A549 (cell line): Measurements from ENCODE around the gene TCP11. TPM values are rescaled to one million over a fixed set of nuclear protein-coding genes. Genes with fewer than 3 reads are reported as not detected.

ENCODE experiments used
- ATAC-seq, 2 experiments: fragments of 200-7000 bp in 1 of 2; fragments of >200 bp in 1 of 2; cut with Nextera tagmentation in 1 of 2; cut with Tn5 transposase in 1 of 2; 3 replicates each; pipeline versions ENCODE4 v1.8.0 to v1.9.1; 2018 to 2020; ENCODE audit warnings: mild to moderate bottlenecking in 1 of 2, moderate library complexity in 1 of 2
- CTCF ChIA-PET: fragments of 300-600 bp; sonication (Branson Sonifier 250); formaldehyde crosslinking; extraction: SDS; loops from one replicate; lab custom pipeline; 2021; ENCODE audit warnings: antibody characterized with exemption, inconsistent platforms; lab: Yijun Ruan, JAX
- POLR2A ChIA-PET: fragments of 350-600 bp; formaldehyde crosslinking; extraction: SDS; loops from one replicate; lab custom pipeline; 2021; ENCODE audit warnings: antibody characterized with exemption, inconsistent platforms; lab: Yijun Ruan, JAX
- DNase-seq, 2 experiments: peaks; one replicate each; pipeline versions ENCODE4 v3.0.0 to v3.0.0-alpha.2; 2011 to 2016; ENCODE audit warnings: low read depth in 1 of 2, low spot score in 1 of 2
- FAIRE-seq: peaks from 2 replicates; lab custom pipeline; 2011; peaks lifted over from hg19 to GRCh38; lab: Jason Lieb, UNC
- H3K27ac ChIP-seq, 2 experiments: fragments of >200 bp; sonication (Bioruptor Twin); formaldehyde crosslinking; 3 replicates each; pipeline ENCODE4 v1.5.1; 2016 to 2017
- H3K4me1 ChIP-seq: fragments of >200 bp; sonication (Bioruptor Twin); formaldehyde crosslinking; 3 replicates; pipeline ENCODE4 v1.6.1; 2016
- H3K4me2 ChIP-seq: fragments of >200 bp; sonication (Bioruptor Twin); formaldehyde crosslinking; 3 replicates; pipeline ENCODE4 v1.6.1; 2016
- H3K4me3 ChIP-seq: fragments of >200 bp; sonication (Bioruptor Twin); formaldehyde crosslinking; 3 replicates; pipeline ENCODE4 v1.5.1; 2016
- H3K9me3 ChIP-seq: fragments of >200 bp; sonication (Bioruptor Twin); formaldehyde crosslinking; 3 replicates; pipeline ENCODE4 v1.6.1; 2016
- CBX2 ChIP-seq: fragments of 200-600 bp; sonication (generic); IDR thresholded peaks from 2 replicates; pipeline ENCODE4 v1.6.1; 2016; ENCODE audit warnings: low read depth, mild to moderate bottlenecking, borderline replicate concordance
- CBX8 ChIP-seq: fragments of 200-600 bp; sonication (generic); IDR thresholded peaks from 2 replicates; pipeline ENCODE4 v1.6.1; 2016
- CHD2 ChIP-seq: fragments of 150-350 bp; IDR thresholded peaks from 2 replicates; pipeline ENCODE4 v1.6.1; 2014; ENCODE audit warnings: low read length; ENCODE audit not compliant: partially characterized antibody
- EHMT2 ChIP-seq: fragments of 200-600 bp; sonication (generic); IDR thresholded peaks from 2 replicates; pipeline ENCODE4 v1.6.1; 2016; ENCODE audit warnings: antibody characterized with exemption, low read depth, mild to moderate bottlenecking, moderate library complexity
- EP300 ChIP-seq, 2 experiments: fragments of >200 bp; sonication (Bioruptor Twin); formaldehyde crosslinking; IDR thresholded peaks; 2 replicates in 1 of 2; 3 replicates in 1 of 2; pipeline ENCODE4 v1.6.1; 2016 to 2017
- FOSL2 ChIP-seq, 2 experiments: fragments of 450-650 bp in 1 of 2; fragments of >200 bp in 1 of 2; sonication (Bioruptor Twin) in 1 of 2; formaldehyde crosslinking; IDR thresholded peaks; 2 replicates each; pipeline versions ENCODE4 v1.5.0 to v1.6.1; 2016 to 2020; ENCODE audit warnings: mild to moderate bottlenecking in 1 of 2, moderate library complexity in 1 of 2
- FOXS1 ChIP-seq: fragments of 250-450 bp; sonication (Bioruptor Pico); IDR thresholded peaks from 2 replicates; pipeline ENCODE4 v1.5.0; 2020; ENCODE audit warnings: mild to moderate bottlenecking, moderate library complexity
- GATA3 ChIP-seq: IDR thresholded peaks from 2 replicates; pipeline ENCODE4 v1.6.1; 2012; ENCODE audit warnings: borderline replicate concordance
- HOXA7 ChIP-seq: fragments of 250-450 bp; sonication (Bioruptor Pico); IDR thresholded peaks from 2 replicates; pipeline ENCODE4 v1.5.0; 2020; ENCODE audit warnings: mild to moderate bottlenecking, moderate library complexity
- JUN ChIP-seq, 2 experiments: fragments of >200 bp; sonication (Bioruptor Twin); formaldehyde crosslinking; IDR thresholded peaks; 2 replicates in 1 of 2; 3 replicates in 1 of 2; pipeline ENCODE4 v1.6.1; 2016 to 2017
- MYC ChIP-seq: IDR thresholded peaks from 2 replicates; pipeline ENCODE4 v1.6.1; 2012; ENCODE audit warnings: mild to moderate bottlenecking, inconsistent platforms, low read length, improper control_type of control experiment, borderline replicate concordance
- NPAS2 ChIP-seq: fragments of 250-450 bp; sonication (Bioruptor Pico); IDR thresholded peaks from 2 replicates; pipeline ENCODE4 v1.8.0; 2022; ENCODE audit warnings: mild to moderate bottlenecking, moderate library complexity, borderline replicate concordance
- RAD21 ChIP-seq, 2 experiments: fragments of >200 bp in 1 of 2; sonication (Bioruptor Twin) in 1 of 2; formaldehyde crosslinking in 1 of 2; IDR thresholded peaks in 1 of 2; conservative IDR thresholded peaks in 1 of 2; 2 replicates in 1 of 2; 3 replicates in 1 of 2; pipeline ENCODE4 v1.6.1; 2012 to 2018; ENCODE audit warnings: inconsistent platforms in 1 of 2
- SREBF2 ChIP-seq: fragments of 450-650 bp; IDR thresholded peaks from 2 replicates; pipeline ENCODE4 v1.6.1; 2014; ENCODE audit warnings: mild to moderate bottlenecking, moderate library complexity
- TP53 ChIP-seq: fragments of 250-450 bp; sonication (Bioruptor Pico); IDR thresholded peaks from 2 replicates; pipeline ENCODE4 v1.5.0; 2021; ENCODE audit warnings: mild to moderate bottlenecking, moderate library complexity
- ZC3H11A ChIP-seq: fragments of 450-650 bp; IDR thresholded peaks from 2 replicates; pipeline ENCODE4 v1.6.1; 2014; ENCODE audit warnings: antibody characterized with exemption, mild to moderate bottlenecking
- ZFP36 ChIP-seq: fragments of 450-650 bp; IDR thresholded peaks from 2 replicates; pipeline ENCODE4 v1.6.1; 2014; ENCODE audit warnings: borderline replicate concordance; ENCODE audit not compliant: partially characterized antibody
- WGBS: methylation state at CpG from one replicate; pipeline ENCODE4 v1.1.6; 2017; ENCODE audit errors: missing lambda C conversion rate; 5-methylcytosine and 5-hydroxymethylcytosine counted together
- polyA plus RNA-seq, 4 experiments: library from polyadenylated mRNA; depleted of rRNA in 3 of 4; stranded (reverse); fragments of >200 nt; fragmentation: RNase III in 1 of 4; extraction: RNeasy Plus Mini Kit Qiagen cat#74134 plus additional on column Dnase treatment in 1 of 4; gene quantifications; 2 replicates in 3 of 4; 3 replicates in 1 of 4; pipeline ENCODE4 v1.2.3, GENCODE V29; 2011 to 2017
- small RNA-seq, 6 experiments: library from RNA; depleted of rRNA; stranded (forward); fragments of <200 nt; gene quantifications; one replicate each; pipeline ENCODE3, GENCODE V24; 2012
- TF ChIP-seq, protein P1 (sequence below): IDR thresholded peaks from 2 replicates; pipeline ENCODE4 v1.6.1; 2012
- TF ChIP-seq, protein P2 (sequence below): fragments of 250-450 bp; sonication (Bioruptor Pico); IDR thresholded peaks from 2 replicates; pipeline ENCODE4 v1.5.0; 2020; ENCODE audit warnings: low read depth, mild to moderate bottlenecking, moderate library complexity
- TF ChIP-seq, protein P3 (sequence below): fragments of >200 bp; sonication (Bioruptor Twin); formaldehyde crosslinking; IDR thresholded peaks from 3 replicates; pipeline ENCODE4 v1.5.1; 2016
- TF ChIP-seq, protein P4 (sequence below): fragments of >200 bp; sonication (Bioruptor Twin); formaldehyde crosslinking; IDR thresholded peaks from 3 replicates; pipeline ENCODE4 v1.6.1; 2016

The TCP11 gene
- polyA plus RNA-seq, 2 of the 4 experiments (the other 2 are of a cell fraction) = 0.06 TPM; not detected in 1

DNA sequence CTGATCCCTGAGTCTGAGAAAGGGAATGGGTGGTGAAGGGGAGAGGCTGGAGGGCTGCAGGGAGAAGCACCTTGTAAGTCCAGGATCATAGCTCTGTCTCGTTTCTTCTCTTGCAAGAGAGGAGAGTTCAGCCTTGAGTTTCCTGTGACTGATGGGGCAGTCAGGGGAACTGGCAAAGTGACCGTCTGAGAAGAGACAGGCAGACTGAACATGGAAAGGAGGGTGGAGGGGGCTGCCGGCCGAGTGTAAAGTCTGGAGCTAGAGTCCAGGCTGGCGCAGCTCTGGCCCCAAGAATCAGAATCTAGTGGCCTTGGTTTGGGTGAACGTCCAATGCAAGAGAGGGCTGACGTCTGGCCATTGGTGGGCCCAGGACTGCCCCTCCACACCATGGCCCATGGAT lies 72.5 kb downstream of the TCP11 start:
- no peak overlapping the region for H3K27ac ChIP-seq
- FAIRE-seq (no peak), DNase-seq (no peak), ATAC-seq (no peak)
- CTCF ChIA-PET = interaction anchor here (1.2 kb wide), 1 partner anchor 172 kb away, joined by 3 read pairs; no protein-coding TSS in a partner anchor
- TF ChIP-seq CHD2 (no peak), SREBF2 (no peak), FOXS1 (CRISPR knock-in tag) (no peak), RAD21 (conservative IDR thresholded peaks at IDR 0.05 in 1 of 2, IDR thresholded peaks at IDR 0.05 in 1 of 2) (no peak), MYC (no peak), EP300 (IDR thresholded peaks at IDR 0.05) (no peak), ZFP36 (no peak), NPAS2 (CRISPR knock-in tag) (no peak)
- TF ChIP-seq, protein P1, sequence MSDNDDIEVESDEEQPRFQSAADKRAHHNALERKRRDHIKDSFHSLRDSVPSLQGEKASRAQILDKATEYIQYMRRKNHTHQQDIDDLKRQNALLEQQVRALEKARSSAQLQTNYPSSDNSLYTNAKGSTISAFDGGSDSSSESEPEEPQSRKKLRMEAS = no peak
- TF ChIP-seq, protein P2, sequence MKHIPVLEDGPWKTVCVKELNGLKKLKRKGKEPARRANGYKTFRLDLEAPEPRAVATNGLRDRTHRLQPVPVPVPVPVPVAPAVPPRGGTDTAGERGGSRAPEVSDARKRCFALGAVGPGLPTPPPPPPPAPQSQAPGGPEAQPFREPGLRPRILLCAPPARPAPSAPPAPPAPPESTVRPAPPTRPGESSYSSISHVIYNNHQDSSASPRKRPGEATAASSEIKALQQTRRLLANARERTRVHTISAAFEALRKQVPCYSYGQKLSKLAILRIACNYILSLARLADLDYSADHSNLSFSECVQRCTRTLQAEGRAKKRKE (CRISPR knock-in tag) = no peak
- H3K4me2 ChIP-seq = no peak overlapping the region
- POLR2A ChIA-PET = no interaction called here
- H3K9me3 ChIP-seq = no peaks in the 10 kb centered on the region
- H3K4me1 ChIP-seq = no peaks in the 10 kb centered on the region
- 90% methylated on average over 5 of the region's 7 CpGs for WGBS
- no peak overlapping the region for H3K4me3 ChIP-seq

DNA sequence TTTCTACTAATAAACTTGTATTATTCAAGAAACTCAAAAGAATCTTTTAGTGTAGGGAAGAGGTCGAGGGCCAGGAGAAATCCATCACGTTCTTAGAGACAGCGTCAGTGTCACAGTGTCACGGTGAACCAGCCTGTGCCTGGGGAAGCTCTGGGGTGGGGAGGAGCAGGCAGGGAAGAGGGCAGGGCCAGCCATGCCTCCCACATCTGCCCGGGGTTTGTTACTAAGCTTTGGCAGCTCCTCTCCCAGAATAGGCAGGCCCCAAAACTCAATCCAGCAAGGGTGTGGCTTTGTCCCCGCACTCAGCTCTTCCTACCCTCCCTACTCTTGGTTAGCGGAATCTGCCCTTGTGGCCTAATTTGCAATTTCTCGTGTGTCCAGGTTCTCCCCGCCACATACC lies 72.9 kb downstream of the TCP11 start:
- H3K4me2 ChIP-seq = no peak overlapping the region
- H3K4me1 ChIP-seq = no peaks in the 10 kb centered on the region
- no peak for ATAC-seq
- POLR2A ChIA-PET = interaction anchor here (0.6 to 0.7 kb wide), 2 partner anchors 55 to 57 kb away, joined by 4 to 5 read pairs; no protein-coding TSS in a partner anchor
- H3K4me3 ChIP-seq = no peak overlapping the region
- WGBS = 82% methylated on average over 8 of the region's 9 CpGs
- H3K9me3 ChIP-seq = no peaks in the 10 kb centered on the region
- no peak for DNase-seq
- FAIRE-seq = no peak
- TF ChIP-seq RAD21 (conservative IDR thresholded peaks at IDR 0.05 in 1 of 2, IDR thresholded peaks at IDR 0.05 in 1 of 2) (no peak), EP300 (IDR thresholded peaks at IDR 0.05) (no peak), ZC3H11A (no peak), HOXA7 (no peak), FOSL2 (IDR thresholded peaks at IDR 0.05) (no peak), FOSL2 (CRISPR knock-in tag; IDR thresholded peaks at IDR 0.05) (no peak), CBX8 (no peak), GATA3 (no peak), EHMT2 (no peak), TP53 (no peak), CBX2 (no peak), JUN (IDR thresholded peaks at IDR 0.05) (no peak)
- TF ChIP-seq, protein P3, sequence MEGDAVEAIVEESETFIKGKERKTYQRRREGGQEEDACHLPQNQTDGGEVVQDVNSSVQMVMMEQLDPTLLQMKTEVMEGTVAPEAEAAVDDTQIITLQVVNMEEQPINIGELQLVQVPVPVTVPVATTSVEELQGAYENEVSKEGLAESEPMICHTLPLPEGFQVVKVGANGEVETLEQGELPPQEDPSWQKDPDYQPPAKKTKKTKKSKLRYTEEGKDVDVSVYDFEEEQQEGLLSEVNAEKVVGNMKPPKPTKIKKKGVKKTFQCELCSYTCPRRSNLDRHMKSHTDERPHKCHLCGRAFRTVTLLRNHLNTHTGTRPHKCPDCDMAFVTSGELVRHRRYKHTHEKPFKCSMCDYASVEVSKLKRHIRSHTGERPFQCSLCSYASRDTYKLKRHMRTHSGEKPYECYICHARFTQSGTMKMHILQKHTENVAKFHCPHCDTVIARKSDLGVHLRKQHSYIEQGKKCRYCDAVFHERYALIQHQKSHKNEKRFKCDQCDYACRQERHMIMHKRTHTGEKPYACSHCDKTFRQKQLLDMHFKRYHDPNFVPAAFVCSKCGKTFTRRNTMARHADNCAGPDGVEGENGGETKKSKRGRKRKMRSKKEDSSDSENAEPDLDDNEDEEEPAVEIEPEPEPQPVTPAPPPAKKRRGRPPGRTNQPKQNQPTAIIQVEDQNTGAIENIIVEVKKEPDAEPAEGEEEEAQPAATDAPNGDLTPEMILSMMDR = no peak
- TF ChIP-seq, protein P4, sequence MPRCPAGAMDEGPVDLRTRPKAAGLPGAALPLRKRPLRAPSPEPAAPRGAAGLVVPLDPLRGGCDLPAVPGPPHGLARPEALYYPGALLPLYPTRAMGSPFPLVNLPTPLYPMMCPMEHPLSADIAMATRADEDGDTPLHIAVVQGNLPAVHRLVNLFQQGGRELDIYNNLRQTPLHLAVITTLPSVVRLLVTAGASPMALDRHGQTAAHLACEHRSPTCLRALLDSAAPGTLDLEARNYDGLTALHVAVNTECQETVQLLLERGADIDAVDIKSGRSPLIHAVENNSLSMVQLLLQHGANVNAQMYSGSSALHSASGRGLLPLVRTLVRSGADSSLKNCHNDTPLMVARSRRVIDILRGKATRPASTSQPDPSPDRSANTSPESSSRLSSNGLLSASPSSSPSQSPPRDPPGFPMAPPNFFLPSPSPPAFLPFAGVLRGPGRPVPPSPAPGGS = no peak
- CTCF ChIA-PET = interaction anchor here (1.2 kb wide), 3 partner anchors 71 to 178 kb away, joined by 3 read pairs; no protein-coding TSS in a partner anchor
- H3K27ac ChIP-seq = no peak overlapping the region

Small RNA genes lying within 50 kb of the gene (small RNA-seq; reads per million reads assigned to genes)
- 0 reads per million in 6 experiments for gene AL138721.1

Other genes starting within 250 kb of the TCP11 start
- gene SCUBE3, start 72.6 kb upstream of the TCP11 start, polyA plus RNA-seq (2011; rRNA removed) = 0.06 and 0.09 TPM in 2 replicates
- gene SCUBE3, start 72.6 kb upstream of the TCP11 start, polyA plus RNA-seq (2017; fragmentation: RNase III; extraction: RNeasy Plus Mini Kit Qiagen cat#74134 plus additional on column Dnase treatment) = 0.07 to 0.13 TPM (median 0.09 TPM) in 3 replicates
- gene ZNF76, start 118.4 kb upstream of the TCP11 start, polyA plus RNA-seq (2011; rRNA removed) = 7.9 and 12.0 TPM in 2 replicates
- gene ZNF76, start 118.4 kb upstream of the TCP11 start, polyA plus RNA-seq (2017; fragmentation: RNase III; extraction: RNeasy Plus Mini Kit Qiagen cat#74134 plus additional on column Dnase treatment) = 10.5 to 10.9 TPM (median 10.6 TPM) in 3 replicates
- gene DEF6, start 156.5 kb upstream of the TCP11 start, polyA plus RNA-seq (2011; rRNA removed) = 0.05 and 0.13 TPM in 2 replicates
- gene DEF6, start 156.5 kb upstream of the TCP11 start, polyA plus RNA-seq (2017; fragmentation: RNase III; extraction: RNeasy Plus Mini Kit Qiagen cat#74134 plus additional on column Dnase treatment) = 0.05 to 0.08 TPM (median 0.07 TPM) in 3 replicates
- gene PPARD, start 201.2 kb upstream of the TCP11 start, polyA plus RNA-seq (2011; rRNA removed) = 3.8 and 4.1 TPM in 2 replicates
- 5.1 to 5.9 TPM (median 5.4 TPM) in 3 replicates for gene PPARD, start 201.2 kb upstream of the TCP11 start, polyA plus RNA-seq (2017; fragmentation: RNase III; extraction: RNeasy Plus Mini Kit Qiagen cat#74134 plus additional on column Dnase treatment)